AG04449 (cell line): ENCODE measurements around the gene FAM228B.
"Not testable (repeated sequence)": the region's sequence is repeated elsewhere in the genome, so short reads cannot be mapped to it uniquely, and the experiment has no call there.

Source experiments
- CTCF ChIA-PET: fragments of 350-600 bp; formaldehyde crosslinking; extraction: SDS; loops from one replicate; lab custom pipeline; 2021; ENCODE audit warnings: antibody characterized with exemption; lab: Yijun Ruan, JAX
- POLR2A ChIA-PET: fragments of 400-600, 350-600 bp; formaldehyde crosslinking; extraction: SDS; loops from one replicate; lab custom pipeline; 2020; ENCODE audit warnings: antibody characterized with exemption, inconsistent platforms; lab: Yijun Ruan, JAX
- DNase-seq: peaks from one replicate; pipeline ENCODE4 v3.0.0-alpha.2; 2010; ENCODE audit warnings: low read depth, low spot score
- H3K4me3 ChIP-seq: 2 replicates; pipeline ENCODE4 v1.5.1; 2011; ENCODE audit warnings: low read depth, mild to moderate bottlenecking, control low read depth, low read length
- TF ChIP-seq, protein P1 (sequence below): IDR thresholded peaks from one replicate; pipeline ENCODE4 v1.5.1; 2011; ENCODE audit warnings: mild to moderate bottlenecking, moderate library complexity, low read length, control low read depth, inconsistent platforms; ENCODE audit not compliant: insufficient read depth; ENCODE audit errors: missing control alignments

FAM228B gene

GRCh38 chr2:24189551-24189950 is 66.3 kb downstream of the FAM228B start:
- ChIA-PET CTCF (no interaction called here), POLR2A (no interaction called here)
- DNase-seq, result no peak
- no peak overlapping the region for H3K4me3 ChIP-seq
- TF ChIP-seq, protein P1, sequence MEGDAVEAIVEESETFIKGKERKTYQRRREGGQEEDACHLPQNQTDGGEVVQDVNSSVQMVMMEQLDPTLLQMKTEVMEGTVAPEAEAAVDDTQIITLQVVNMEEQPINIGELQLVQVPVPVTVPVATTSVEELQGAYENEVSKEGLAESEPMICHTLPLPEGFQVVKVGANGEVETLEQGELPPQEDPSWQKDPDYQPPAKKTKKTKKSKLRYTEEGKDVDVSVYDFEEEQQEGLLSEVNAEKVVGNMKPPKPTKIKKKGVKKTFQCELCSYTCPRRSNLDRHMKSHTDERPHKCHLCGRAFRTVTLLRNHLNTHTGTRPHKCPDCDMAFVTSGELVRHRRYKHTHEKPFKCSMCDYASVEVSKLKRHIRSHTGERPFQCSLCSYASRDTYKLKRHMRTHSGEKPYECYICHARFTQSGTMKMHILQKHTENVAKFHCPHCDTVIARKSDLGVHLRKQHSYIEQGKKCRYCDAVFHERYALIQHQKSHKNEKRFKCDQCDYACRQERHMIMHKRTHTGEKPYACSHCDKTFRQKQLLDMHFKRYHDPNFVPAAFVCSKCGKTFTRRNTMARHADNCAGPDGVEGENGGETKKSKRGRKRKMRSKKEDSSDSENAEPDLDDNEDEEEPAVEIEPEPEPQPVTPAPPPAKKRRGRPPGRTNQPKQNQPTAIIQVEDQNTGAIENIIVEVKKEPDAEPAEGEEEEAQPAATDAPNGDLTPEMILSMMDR, result no peak

- ChIA-PET POLR2A (no interaction called here), CTCF (interaction anchor here (1.7 kb wide), 1 partner anchor 187 kb away, joined by 5 read pairs; no protein-coding TSS in a partner anchor)
- no peak for DNase-seq
These were observed 67.2 kb downstream of the FAM228B start for GRCh38 chr2:24190503-24190902.

DNA sequence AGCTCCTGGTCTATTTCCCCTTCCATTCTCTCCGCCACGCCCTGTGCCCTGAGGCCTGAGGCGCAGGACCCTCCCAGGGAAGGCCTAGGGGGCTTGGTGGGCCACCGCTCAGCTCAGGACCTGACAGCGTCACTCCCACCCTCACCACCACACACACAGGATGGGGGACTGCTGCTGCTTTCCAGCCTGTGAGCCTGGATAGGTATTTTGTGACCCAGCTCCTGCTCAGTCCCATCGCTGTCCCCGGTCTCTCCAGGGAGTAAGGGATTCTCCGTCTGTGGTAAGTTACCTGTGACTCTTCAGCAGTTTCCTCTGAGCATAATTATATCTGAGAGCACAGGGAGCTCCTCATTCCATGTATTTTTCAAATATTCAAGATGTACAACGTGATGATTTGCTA is 67.9 kb downstream of the FAM228B start:
- TF ChIP-seq, protein P1, result no peak

More at GRCh38 chr2:24190503-24190902, 67.2 kb downstream of the FAM228B start:
- TF ChIP-seq, protein P1, result no peak
- no peak overlapping the region for H3K4me3 ChIP-seq

DNA sequence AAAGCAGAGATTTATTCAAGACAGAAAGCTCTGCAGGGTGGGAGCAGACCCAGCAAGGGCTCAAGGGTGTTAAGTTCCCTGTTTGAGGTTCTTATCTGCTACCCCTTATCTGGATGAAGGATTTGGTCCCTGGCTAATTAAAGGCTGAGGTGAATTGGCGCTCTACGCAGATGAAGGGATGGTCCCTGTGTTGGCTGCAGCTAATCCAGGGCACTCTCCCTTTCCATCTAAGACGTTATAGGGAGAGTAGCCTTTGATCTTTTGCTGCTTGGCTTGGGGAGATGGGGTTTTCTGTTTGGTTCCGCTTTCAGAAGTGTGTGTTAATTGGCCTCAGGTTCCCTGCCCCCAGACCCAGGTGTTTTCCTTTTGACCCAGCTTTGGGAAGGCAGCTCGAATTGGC is 68.6 kb downstream of the FAM228B start:
- CTCF ChIA-PET, result interaction anchor here (0.5 kb wide), 1 partner anchor 158 kb away, joined by 3 read pairs; no protein-coding TSS in a partner anchor
- TF ChIP-seq, protein P1, result no peak
- DNase-seq, result no peak
- POLR2A ChIA-PET, result no interaction called here
- no peak overlapping the region for H3K4me3 ChIP-seq

More for the DNA sequence above, 67.9 kb downstream of the FAM228B start:
- no peak overlapping the region for H3K4me3 ChIP-seq
- DNase-seq, result no peak
- CTCF ChIA-PET, result interaction anchor here (0.5 to 1.7 kb wide), 2 partner anchors 157 to 187 kb away, joined by 3 to 5 read pairs; no protein-coding TSS in a partner anchor
- POLR2A ChIA-PET, result no interaction called here

DNA sequence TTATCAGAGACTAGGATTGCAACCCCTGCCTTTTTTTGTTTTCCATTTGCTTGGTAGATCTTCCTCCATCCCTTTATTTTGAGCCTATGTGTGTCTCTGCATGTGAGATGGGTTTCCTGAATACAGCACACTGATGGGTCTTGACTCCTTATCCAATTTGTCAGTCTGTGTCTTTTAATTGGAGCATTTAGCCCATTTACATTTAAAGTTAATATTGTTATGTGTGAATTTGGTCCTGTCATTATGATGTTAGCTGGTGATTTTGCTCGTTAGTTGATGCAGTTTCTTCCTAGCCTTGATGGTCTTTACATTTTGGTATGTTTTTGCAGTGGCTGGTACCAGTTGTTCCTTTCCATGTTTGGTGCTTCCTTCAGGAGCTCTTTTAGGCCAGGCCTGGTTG is 73.9 kb downstream of the FAM228B start:
- H3K4me3 ChIP-seq, DNase-seq, CTCF ChIA-PET, POLR2A ChIA-PET: not testable (repeated sequence)

DNA sequence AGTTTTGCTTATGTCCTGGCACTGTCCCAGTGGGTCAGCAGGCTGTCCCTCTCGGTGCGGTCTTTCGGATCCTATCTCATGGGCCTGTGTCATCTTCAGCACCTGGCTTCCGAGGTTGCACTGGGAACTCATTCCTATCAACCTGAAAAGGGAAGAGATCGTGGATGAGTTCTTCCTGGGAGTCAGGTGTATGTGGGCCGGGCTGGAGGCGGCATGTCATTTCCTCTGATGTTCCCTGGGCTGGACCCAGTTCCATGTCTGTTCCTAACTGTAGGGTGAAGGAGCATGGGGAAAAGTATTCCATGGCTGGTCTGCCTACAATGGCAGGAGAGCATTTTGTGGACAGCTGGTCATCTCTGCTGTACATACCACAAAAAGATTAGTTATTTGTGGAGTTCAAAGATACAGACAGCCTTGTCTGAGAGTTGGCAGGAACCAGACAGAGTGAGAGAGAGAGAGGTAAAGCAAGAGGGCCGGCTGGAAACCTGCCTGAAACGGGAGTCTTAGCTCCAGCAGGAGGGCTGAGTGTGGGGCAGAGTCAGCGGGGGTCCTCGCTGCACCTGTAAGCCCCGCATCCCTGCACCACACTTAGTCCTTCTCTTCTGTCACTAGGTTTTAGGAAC is 76.8 kb downstream of the FAM228B start:
- no peak for DNase-seq
- TF ChIP-seq, protein P1, result no peak
- ChIA-PET CTCF (no interaction called here), POLR2A (no interaction called here)
- no peak overlapping the region for H3K4me3 ChIP-seq

GRCh38 chr2:24200799-24201198 is 77.5 kb downstream of the FAM228B start:
- TF ChIP-seq, protein P1, result no peak
- POLR2A ChIA-PET, result no interaction called here
- no peak for DNase-seq
- CTCF ChIA-PET, result no interaction called here
- no peak overlapping the region for H3K4me3 ChIP-seq
